ENCODE measurements around the gene ZBTB20.

GRCh38 chr3:114718898-114719210 is 428.2 kb downstream of the ZBTB20 start:
- no peak for TF ChIP-seq CTCF (conservative IDR thresholded peaks at IDR 0.05; ENCODE audit: low read depth, low read length)
- TF ChIP-seq EZH2phosphoT487 (IDR thresholded peaks at IDR 0.05; ENCODE audit: borderline replicate concordance, low read length), result no peak
- no peak for TF ChIP-seq EZH2 (IDR thresholded peaks at IDR 0.05; ENCODE audit: low read length, unreplicated experiment)

Data from PC-3 (cell line).